HCT116 (cell line): Measurements from ENCODE around the gene GLRX. TPM values are rescaled to one million over a fixed set of nuclear protein-coding genes. Genes with fewer than 3 reads are reported as not detected.

Experiments used
- ATAC-seq: fragments of 200-7000 bp; cut with Tn5 transposase; 2 replicates; pipeline ENCODE4 v1.9.1; 2020; ENCODE audit warnings: mild to moderate bottlenecking, moderate library complexity
- BruUV-seq: library from RNA; stranded (reverse); fragments of 400-500 nt; replicated peaks from 2 replicates; lab custom pipeline; 2021; lab: Mats Ljungman, UMichigan
- CTCF ChIA-PET: fragments of 300-600 bp; sonication (Branson Sonifier 250); formaldehyde crosslinking; loops from one replicate; lab custom pipeline; 2021; ENCODE audit warnings: antibody characterized with exemption; lab: Charles Lee
- POLR2A ChIA-PET: fragments of 300-600, 350-600 bp; sonication (Branson Sonifier 250); formaldehyde crosslinking; loops from one replicate; lab custom pipeline; 2021; ENCODE audit warnings: antibody characterized with exemption; lab: Charles Lee
- RAD21 ChIA-PET, 2 experiments: fragments of 300-600 bp; sonication (Branson Sonifier 250); formaldehyde crosslinking; loops; one replicate each; lab custom pipeline; 2023; ENCODE audit warnings: low total read pairs in 2 of 2; ENCODE audit not compliant: uncharacterized antibody in 2 of 2, unreplicated experiment in 2 of 2, low non-redundant PET in 1 of 2; lab: Charles Lee
- DNase-seq: peaks from one replicate; pipeline ENCODE4 v3.0.0-alpha.2; 2010; ENCODE audit warnings: low read depth, low spot score
- H2AFZ ChIP-seq: fragments of 200-600 bp; shearing (Covaris generic), sonication (generic); 2 replicates; pipeline ENCODE4 v1.6.1; 2017; ENCODE audit warnings: low read depth, mixed run types, mixed read lengths, antibody characterized with exemption, low read length; ENCODE audit not compliant: poor library complexity, severe bottlenecking
- H3K27ac ChIP-seq: 2 replicates; pipeline ENCODE4 v1.5.1; 2012; ENCODE audit warnings: low read depth, low read length
- H3K27me3 ChIP-seq: fragments of 200-600 bp; sonication (generic); 2 replicates; pipeline ENCODE4 v1.6.1; 2016; ENCODE audit warnings: mixed run types, low read length, mixed read lengths; ENCODE audit not compliant: insufficient read depth
- H3K36me3 ChIP-seq, 2 experiments: fragments of 200-500 bp in 1 of 2; fragments of 200-600 bp in 1 of 2; sonication (Bioruptor generic) in 1 of 2; sonication (generic) in 1 of 2; 2 replicates each; pipeline versions ENCODE4 v1.5.1 to v1.6.1; 2014 to 2016; ENCODE audit warnings: low read length in 2 of 2, inconsistent platforms in 1 of 2, mixed read lengths in 1 of 2, mixed run types in 1 of 2; ENCODE audit not compliant: insufficient read depth in 2 of 2, control insufficient read depth in 1 of 2
- H3K4me1 ChIP-seq, 2 experiments: fragments of 200-600 bp in 1 of 2; sonication (generic) in 1 of 2; 2 replicates each; pipeline versions ENCODE4 v1.5.1 to v1.6.1; 2012 to 2017; ENCODE audit warnings: low read length in 2 of 2, inconsistent platforms in 1 of 2, mild to moderate bottlenecking in 1 of 2, mixed read lengths in 1 of 2, mixed run types in 1 of 2, moderate library complexity in 1 of 2; ENCODE audit not compliant: insufficient read depth in 2 of 2, control insufficient read depth in 1 of 2
- H3K4me2 ChIP-seq: fragments of 200-600 bp; sonication (generic); 2 replicates; pipeline ENCODE4 v1.6.1; 2017; ENCODE audit warnings: mixed run types, low read length, mixed read lengths
- H3K4me3 ChIP-seq, 2 experiments: fragments of 200-600 bp in 1 of 2; sonication (generic) in 1 of 2; replicated peaks in 1 of 2; 2 replicates each; pipeline ENCODE4 v1.5.1; 2011 to 2016; ENCODE audit warnings: low read length in 2 of 2, control low read depth in 1 of 2, low read depth in 1 of 2, mild to moderate bottlenecking in 1 of 2, mixed read lengths in 1 of 2, mixed run types in 1 of 2
- H3K79me2 ChIP-seq: fragments of 200-600 bp; sonication (generic); 2 replicates; pipeline ENCODE4 v1.6.1; 2017; ENCODE audit warnings: mild to moderate bottlenecking, mixed run types, low read length, moderate library complexity, mixed read lengths; ENCODE audit not compliant: insufficient read depth
- H3K9ac ChIP-seq: fragments of 200-600 bp; sonication (generic); 2 replicates; pipeline ENCODE4 v1.6.1; 2016; ENCODE audit warnings: low read length, mixed read lengths
- H3K9me2 ChIP-seq: fragments of 200-600 bp; sonication (generic), shearing (Covaris generic); 2 replicates; pipeline ENCODE4 v1.6.1; 2017; ENCODE audit warnings: mixed run types, mild to moderate bottlenecking, moderate library complexity; ENCODE audit not compliant: insufficient read depth
- H3K9me3 ChIP-seq, 2 experiments: fragments of 200-500 bp in 1 of 2; fragments of 200-600 bp in 1 of 2; sonication (Bioruptor generic) in 1 of 2; sonication (generic) in 1 of 2; 2 replicates each; pipeline ENCODE4 v1.6.1; 2014 to 2017; ENCODE audit warnings: low read length in 2 of 2, mixed read lengths in 2 of 2, inconsistent platforms in 1 of 2, low read depth in 1 of 2, mild to moderate bottlenecking in 1 of 2, mixed run types in 1 of 2, moderate library complexity in 1 of 2; ENCODE audit not compliant: control insufficient read depth in 1 of 2, insufficient read depth in 1 of 2
- H4K20me1 ChIP-seq: fragments of 200-600 bp; sonication (generic), shearing (Covaris generic); 2 replicates; pipeline ENCODE4 v1.6.1; 2017; ENCODE audit warnings: mixed run types, mild to moderate bottlenecking, moderate library complexity; ENCODE audit not compliant: insufficient read depth
- CEBPB ChIP-seq: IDR thresholded peaks from 2 replicates; pipeline ENCODE4 v1.6.1; 2012; ENCODE audit warnings: low read depth
- ELF1 ChIP-seq: IDR thresholded peaks from 2 replicates; pipeline ENCODE4 v1.6.1; 2012; ENCODE audit warnings: low read depth, borderline replicate concordance
- EZH2 ChIP-seq: fragments of 200-600 bp; sonication (generic); IDR thresholded peaks from 2 replicates; pipeline ENCODE4 v1.6.1; 2017; ENCODE audit warnings: antibody characterized with exemption, mixed run types
- EZH2phosphoT487 ChIP-seq: fragments of 200-600 bp; IDR thresholded peaks from 2 replicates; pipeline ENCODE4 v1.6.1; 2018; ENCODE audit warnings: antibody characterized with exemption, borderline replicate concordance
- JUND ChIP-seq: IDR thresholded peaks from 2 replicates; pipeline ENCODE4 v1.6.1; 2012
- POLR2A ChIP-seq: IDR thresholded peaks from 2 replicates; pipeline ENCODE4 v1.7.0; 2011; ENCODE audit warnings: borderline replicate concordance; ENCODE audit not compliant: insufficient read depth, insufficient read length; ENCODE audit errors: extremely low read depth
- POLR2AphosphoS5 ChIP-seq: IDR thresholded peaks from 2 replicates; pipeline ENCODE4 v1.6.1; 2011; ENCODE audit warnings: mild to moderate bottlenecking, low read depth, low read length, moderate library complexity
- RAD21 ChIP-seq: IDR thresholded peaks from 2 replicates; pipeline ENCODE4 v1.6.1; 2012; ENCODE audit warnings: low read depth, mild to moderate bottlenecking
- SIN3A ChIP-seq: IDR thresholded peaks from 2 replicates; pipeline ENCODE4 v1.6.1; 2012; ENCODE audit warnings: low read depth
- SP1 ChIP-seq: IDR thresholded peaks from 2 replicates; pipeline ENCODE4 v1.6.1; 2012; ENCODE audit warnings: low read depth
- SRF ChIP-seq: IDR thresholded peaks from 2 replicates; pipeline ENCODE4 v1.6.1; 2012; ENCODE audit warnings: low read depth
- TCF7L2 ChIP-seq: IDR thresholded peaks from 2 replicates; pipeline ENCODE4 v1.7.0; 2011; ENCODE audit warnings: borderline replicate concordance, inconsistent platforms; ENCODE audit not compliant: insufficient read depth, insufficient read length; ENCODE audit errors: extremely low read depth
- YY1 ChIP-seq: IDR thresholded peaks from 2 replicates; pipeline ENCODE4 v1.6.1; 2011; ENCODE audit warnings: low read length, low read depth, moderate library complexity, mild to moderate bottlenecking; ENCODE audit not compliant: insufficient replicate concordance; ENCODE audit errors: extremely low read depth
- ZFX ChIP-seq: fragments of 450-650 bp; IDR thresholded peaks from 2 replicates; pipeline ENCODE4 v1.6.1; 2017
- ZNF274 ChIP-seq: fragments of 200-500 bp; sonication (Bioruptor generic); IDR thresholded peaks from 2 replicates; pipeline ENCODE4 v1.6.1; 2014; ENCODE audit warnings: mild to moderate bottlenecking, low read depth, low read length, inconsistent platforms
- intact Hi-C: fragments of 100-400 bp; cut with micrococcal nuclease; formaldehyde crosslinking; loops from 2 replicates; pipeline ENCODE4 v1.10.0; 2022
- total RNA-seq: library from RNA; stranded (reverse); gene quantifications from one replicate; pipeline ENCODE4 v1.2.1, GENCODE V29; 2021; ENCODE audit not compliant: unreplicated experiment
- TF ChIP-seq, protein P1 (sequence below): IDR thresholded peaks from 2 replicates; pipeline ENCODE4 v1.6.1; 2012
- TF ChIP-seq, protein P2 (sequence below): IDR thresholded peaks from 2 replicates; pipeline ENCODE4 v1.6.1; 2012; ENCODE audit warnings: low read depth
- TF ChIP-seq, protein P3 (sequence below): IDR thresholded peaks from 2 replicates; pipeline ENCODE4 v1.6.1; 2012
- TF ChIP-seq, protein P4 (sequence below): IDR thresholded peaks from 2 replicates; pipeline ENCODE4 v1.6.1; 2011; ENCODE audit warnings: mild to moderate bottlenecking, low read length, moderate library complexity; ENCODE audit not compliant: insufficient replicate concordance; ENCODE audit errors: extremely low read depth

The GLRX gene
- total RNA-seq, 1 experiment from 2014 or later, result 29.3 TPM

DNA sequence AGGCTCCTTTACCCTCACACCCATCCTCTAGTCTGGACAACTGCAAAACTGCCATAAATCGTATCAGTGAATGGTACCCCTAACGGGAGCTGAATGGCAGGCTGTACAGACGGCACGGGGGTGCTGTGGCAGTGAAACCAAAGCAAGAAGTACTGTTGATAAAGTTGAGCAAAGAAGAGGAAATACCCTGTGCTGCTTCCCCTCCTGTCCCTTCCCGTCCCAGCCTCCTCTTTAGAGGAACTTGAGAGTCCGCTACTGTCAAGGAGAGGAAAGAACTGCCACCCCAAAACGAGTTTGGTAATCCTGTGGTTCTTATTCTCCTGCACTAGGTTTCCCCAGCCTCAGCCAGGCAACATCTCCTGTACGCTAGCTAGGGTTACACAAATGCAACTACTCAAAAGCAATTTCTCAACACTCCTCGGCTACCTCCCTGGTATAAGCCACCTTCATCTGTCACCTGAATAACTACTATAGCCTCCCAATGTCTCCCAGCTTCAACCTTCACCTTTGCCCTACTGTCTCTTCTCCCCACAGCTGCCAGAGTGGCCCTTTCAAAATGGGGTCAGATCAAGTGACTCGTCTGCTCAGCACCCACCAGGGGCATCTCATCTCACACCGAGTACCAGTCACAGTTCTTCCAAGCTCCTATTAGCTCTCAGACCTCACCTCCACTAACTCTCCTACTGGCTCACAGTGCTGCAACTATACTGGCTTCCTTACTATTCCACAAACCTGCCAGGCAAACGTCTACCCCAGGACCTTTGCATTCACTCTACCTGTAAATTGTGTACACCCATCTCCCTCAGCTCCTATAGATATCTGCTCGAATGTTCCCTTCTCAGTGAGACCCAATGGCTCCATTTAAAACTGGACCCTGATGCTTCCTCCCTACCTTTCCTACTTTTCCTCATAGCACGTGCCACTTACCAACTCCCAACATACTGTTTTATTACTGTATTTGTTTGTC, 4.1 kb downstream of the GLRX start:
- H3K4me1 ChIP-seq, result peaks cover 14 to 19% of the 10 kb centered on the region in 2 experiments; a peak in 3 of 4 replicates
- no peaks in the 10 kb centered on the region for H3K9me2 ChIP-seq
- intact Hi-C loops, result no loop called here
- no peak for DNase-seq
- no peak overlapping the region for H3K4me2 ChIP-seq
- POLR2A ChIA-PET, result no interaction called here
- no peaks in the 10 kb centered on the region for H4K20me1 ChIP-seq
- no peaks in the 10 kb centered on the region for H3K27me3 ChIP-seq
- H3K4me3 ChIP-seq, result no peak overlapping the region
- RAD21 ChIA-PET, result no interaction called here
- BruUV-seq, result no TSS peak
- H3K9me3 ChIP-seq, result no peaks in the 10 kb centered on the region
- no peak for TF ChIP-seq JUND
- TF ChIP-seq SP1, result no peak
- TF ChIP-seq, protein P1, sequence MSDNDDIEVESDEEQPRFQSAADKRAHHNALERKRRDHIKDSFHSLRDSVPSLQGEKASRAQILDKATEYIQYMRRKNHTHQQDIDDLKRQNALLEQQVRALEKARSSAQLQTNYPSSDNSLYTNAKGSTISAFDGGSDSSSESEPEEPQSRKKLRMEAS, result no peak
- no peak for TF ChIP-seq SRF
- no peak for TF ChIP-seq EZH2
- no peak for TF ChIP-seq ZFX
- TF ChIP-seq ELF1, result no peak
- TF ChIP-seq POLR2A, result no peak
- no peak for TF ChIP-seq ZNF274
- TF ChIP-seq, protein P2, sequence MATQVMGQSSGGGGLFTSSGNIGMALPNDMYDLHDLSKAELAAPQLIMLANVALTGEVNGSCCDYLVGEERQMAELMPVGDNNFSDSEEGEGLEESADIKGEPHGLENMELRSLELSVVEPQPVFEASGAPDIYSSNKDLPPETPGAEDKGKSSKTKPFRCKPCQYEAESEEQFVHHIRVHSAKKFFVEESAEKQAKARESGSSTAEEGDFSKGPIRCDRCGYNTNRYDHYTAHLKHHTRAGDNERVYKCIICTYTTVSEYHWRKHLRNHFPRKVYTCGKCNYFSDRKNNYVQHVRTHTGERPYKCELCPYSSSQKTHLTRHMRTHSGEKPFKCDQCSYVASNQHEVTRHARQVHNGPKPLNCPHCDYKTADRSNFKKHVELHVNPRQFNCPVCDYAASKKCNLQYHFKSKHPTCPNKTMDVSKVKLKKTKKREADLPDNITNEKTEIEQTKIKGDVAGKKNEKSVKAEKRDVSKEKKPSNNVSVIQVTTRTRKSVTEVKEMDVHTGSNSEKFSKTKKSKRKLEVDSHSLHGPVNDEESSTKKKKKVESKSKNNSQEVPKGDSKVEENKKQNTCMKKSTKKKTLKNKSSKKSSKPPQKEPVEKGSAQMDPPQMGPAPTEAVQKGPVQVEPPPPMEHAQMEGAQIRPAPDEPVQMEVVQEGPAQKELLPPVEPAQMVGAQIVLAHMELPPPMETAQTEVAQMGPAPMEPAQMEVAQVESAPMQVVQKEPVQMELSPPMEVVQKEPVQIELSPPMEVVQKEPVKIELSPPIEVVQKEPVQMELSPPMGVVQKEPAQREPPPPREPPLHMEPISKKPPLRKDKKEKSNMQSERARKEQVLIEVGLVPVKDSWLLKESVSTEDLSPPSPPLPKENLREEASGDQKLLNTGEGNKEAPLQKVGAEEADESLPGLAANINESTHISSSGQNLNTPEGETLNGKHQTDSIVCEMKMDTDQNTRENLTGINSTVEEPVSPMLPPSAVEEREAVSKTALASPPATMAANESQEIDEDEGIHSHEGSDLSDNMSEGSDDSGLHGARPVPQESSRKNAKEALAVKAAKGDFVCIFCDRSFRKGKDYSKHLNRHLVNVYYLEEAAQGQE, result no peak
- TF ChIP-seq YY1, result no peak
- TF ChIP-seq, protein P3, sequence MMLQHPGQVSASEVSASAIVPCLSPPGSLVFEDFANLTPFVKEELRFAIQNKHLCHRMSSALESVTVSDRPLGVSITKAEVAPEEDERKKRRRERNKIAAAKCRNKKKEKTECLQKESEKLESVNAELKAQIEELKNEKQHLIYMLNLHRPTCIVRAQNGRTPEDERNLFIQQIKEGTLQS, result no peak
- TF ChIP-seq CEBPB, result no peak
- no peak for TF ChIP-seq POLR2AphosphoS5
- TF ChIP-seq TCF7L2, result no peak
- TF ChIP-seq EZH2phosphoT487, result no peak
- TF ChIP-seq SIN3A, result no peak
- TF ChIP-seq, protein P4, sequence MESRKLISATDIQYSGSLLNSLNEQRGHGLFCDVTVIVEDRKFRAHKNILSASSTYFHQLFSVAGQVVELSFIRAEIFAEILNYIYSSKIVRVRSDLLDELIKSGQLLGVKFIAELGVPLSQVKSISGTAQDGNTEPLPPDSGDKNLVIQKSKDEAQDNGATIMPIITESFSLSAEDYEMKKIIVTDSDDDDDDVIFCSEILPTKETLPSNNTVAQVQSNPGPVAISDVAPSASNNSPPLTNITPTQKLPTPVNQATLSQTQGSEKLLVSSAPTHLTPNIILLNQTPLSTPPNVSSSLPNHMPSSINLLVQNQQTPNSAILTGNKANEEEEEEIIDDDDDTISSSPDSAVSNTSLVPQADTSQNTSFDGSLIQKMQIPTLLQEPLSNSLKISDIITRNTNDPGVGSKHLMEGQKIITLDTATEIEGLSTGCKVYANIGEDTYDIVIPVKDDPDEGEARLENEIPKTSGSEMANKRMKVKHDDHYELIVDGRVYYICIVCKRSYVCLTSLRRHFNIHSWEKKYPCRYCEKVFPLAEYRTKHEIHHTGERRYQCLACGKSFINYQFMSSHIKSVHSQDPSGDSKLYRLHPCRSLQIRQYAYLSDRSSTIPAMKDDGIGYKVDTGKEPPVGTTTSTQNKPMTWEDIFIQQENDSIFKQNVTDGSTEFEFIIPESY, result no peak
- no peak for TF ChIP-seq RAD21
- H2AFZ ChIP-seq, result no peak overlapping the region
- CTCF ChIA-PET, result no interaction called here
- ATAC-seq, result no peak
- H3K36me3 ChIP-seq, result peaks cover 0 to 7% of the 10 kb centered on the region in 2 experiments; a peak in 2 of 4 replicates
- H3K9ac ChIP-seq, result no peak overlapping the region
- H3K79me2 ChIP-seq, result no peaks in the 10 kb centered on the region
- no peak overlapping the region for H3K27ac ChIP-seq
